ENCODE results near the gene FLT1. TPM values are rescaled to one million over a fixed set of nuclear protein-coding genes. Genes with fewer than 3 reads are reported as not detected.

FLT1 gene
- total and polyA plus RNA-seq, 9 donors = 5.8 to 31.4 (median 9.9) TPM

GRCh38 chr13:28438067-28438466 lies 56.9 kb downstream of the FLT1 start:
- Histone ChIP-seq H3K9me3 (peaks cover 0 to 3% of the 10 kb centered on the region in 2 donors), H3K27ac (no peak overlapping the region), H3K36me3 (no peaks in the 10 kb centered on the region), H3K4me1 (ENCODE audit: insufficient read depth) (no peaks in the 10 kb centered on the region), H3K4me3 (no peak overlapping the region), H3K27me3 (no peaks in the 10 kb centered on the region)
- TF ChIP-seq EP300 (IDR thresholded peaks at IDR 0.05) = no peak
- intact Hi-C loops (cut with DNase I) = no loop called here
- 82 to 92% (median 87%) methylated on average over 8 of the region's 8 CpGs for WGBS, 3 donors
- DNase-seq = no peak

- no peak overlapping the region for H3K27ac ChIP-seq
- DNase-seq = no peak
- H3K27me3 ChIP-seq = no peaks in the 10 kb centered on the region
- TF ChIP-seq EP300 (IDR thresholded peaks at IDR 0.05) (no peak), POLR2A (IDR thresholded peaks at IDR 0.05) (no peak), CTCF (IDR thresholded peaks at IDR 0.05) (no peak)
- peaks cover 0 to under 1% of the 10 kb centered on the region in 2 donors for H3K9me3 ChIP-seq
- H3K4me3 ChIP-seq = no peak overlapping the region
- intact Hi-C loops (cut with DNase I) = no loop called here
- no peaks in the 10 kb centered on the region for H3K36me3 ChIP-seq
- 57 to 68% (median 61%) methylated on average over 6 of the region's 6 CpGs for WGBS, 3 donors
- no peaks in the 10 kb centered on the region for H3K4me1 ChIP-seq (ENCODE audit: insufficient read depth)
Measured at GRCh38 chr13:28435917-28436316, 59.0 kb downstream of the FLT1 start.

- Histone ChIP-seq H3K27me3 (no peaks in the 10 kb centered on the region), H3K4me1 (ENCODE audit: insufficient read depth) (no peaks in the 10 kb centered on the region), H3K4me3 (no peak overlapping the region), H3K36me3 (no peaks in the 10 kb centered on the region), H3K27ac (no peak overlapping the region), H3K9me3 (no peaks in the 10 kb centered on the region)
- no peak for DNase-seq
- TF ChIP-seq EP300 (IDR thresholded peaks at IDR 0.05) (no peak), CTCF (IDR thresholded peaks at IDR 0.05) (no peak), POLR2A (IDR thresholded peaks at IDR 0.05) (no peak)
- intact Hi-C loops (cut with DNase I) = no loop called here
- 29 to 53% (median 30%) methylated on average over 4 of the region's 4 CpGs for WGBS, 3 donors
Measured at GRCh38 chr13:28434926-28435325, 60.0 kb downstream of the FLT1 start.

- no peaks in the 10 kb centered on the region for H3K9me3 ChIP-seq
- no peak for TF ChIP-seq EP300 (IDR thresholded peaks at IDR 0.05)
- TF ChIP-seq POLR2A (IDR thresholded peaks at IDR 0.05) = no peak
- TF ChIP-seq CTCF (IDR thresholded peaks at IDR 0.05) = no peak
- H3K27me3 ChIP-seq = no peaks in the 10 kb centered on the region
- 54 to 66% (median 57%) methylated on average over 11 of the region's 11 CpGs for WGBS, 3 donors
- no peak overlapping the region for H3K4me3 ChIP-seq
- H3K36me3 ChIP-seq = no peaks in the 10 kb centered on the region
- H3K4me1 ChIP-seq (ENCODE audit: insufficient read depth) = no peaks in the 10 kb centered on the region
- DNase-seq = no peak
- intact Hi-C loops (cut with DNase I) = no loop called here
- H3K27ac ChIP-seq = no peak overlapping the region
Measured at GRCh38 chr13:28432816-28433560, 61.9 kb downstream of the FLT1 start.

- no peak for DNase-seq
- intact Hi-C loops (cut with DNase I) = no loop called here
- WGBS, 3 donors = 59 to 64% (median 61%) methylated on average over 10 of the region's 10 CpGs
- TF ChIP-seq CTCF (IDR thresholded peaks at IDR 0.05) = no peak
- TF ChIP-seq EP300 (IDR thresholded peaks at IDR 0.05) = no peak
- TF ChIP-seq POLR2A (IDR thresholded peaks at IDR 0.05) = no peak
- no peak overlapping the region for H3K27ac ChIP-seq
- H3K36me3 ChIP-seq = no peaks in the 10 kb centered on the region
- no peak overlapping the region for H3K4me3 ChIP-seq
- no peaks in the 10 kb centered on the region for H3K4me1 ChIP-seq (ENCODE audit: insufficient read depth)
- no peaks in the 10 kb centered on the region for H3K27me3 ChIP-seq
- no peaks in the 10 kb centered on the region for H3K9me3 ChIP-seq
Measured at GRCh38 chr13:28429685-28430290, 65.1 kb downstream of the FLT1 start.
